ENCODE measurements around the gene PPP1R14C.
"Not testable (repeated sequence)": the region's sequence is repeated elsewhere in the genome, so short reads cannot be mapped to it uniquely, and the experiment has no call there.

Gene PPP1R14C, protein sequence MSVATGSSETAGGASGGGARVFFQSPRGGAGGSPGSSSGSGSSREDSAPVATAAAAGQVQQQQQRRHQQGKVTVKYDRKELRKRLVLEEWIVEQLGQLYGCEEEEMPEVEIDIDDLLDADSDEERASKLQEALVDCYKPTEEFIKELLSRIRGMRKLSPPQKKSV

DNA sequence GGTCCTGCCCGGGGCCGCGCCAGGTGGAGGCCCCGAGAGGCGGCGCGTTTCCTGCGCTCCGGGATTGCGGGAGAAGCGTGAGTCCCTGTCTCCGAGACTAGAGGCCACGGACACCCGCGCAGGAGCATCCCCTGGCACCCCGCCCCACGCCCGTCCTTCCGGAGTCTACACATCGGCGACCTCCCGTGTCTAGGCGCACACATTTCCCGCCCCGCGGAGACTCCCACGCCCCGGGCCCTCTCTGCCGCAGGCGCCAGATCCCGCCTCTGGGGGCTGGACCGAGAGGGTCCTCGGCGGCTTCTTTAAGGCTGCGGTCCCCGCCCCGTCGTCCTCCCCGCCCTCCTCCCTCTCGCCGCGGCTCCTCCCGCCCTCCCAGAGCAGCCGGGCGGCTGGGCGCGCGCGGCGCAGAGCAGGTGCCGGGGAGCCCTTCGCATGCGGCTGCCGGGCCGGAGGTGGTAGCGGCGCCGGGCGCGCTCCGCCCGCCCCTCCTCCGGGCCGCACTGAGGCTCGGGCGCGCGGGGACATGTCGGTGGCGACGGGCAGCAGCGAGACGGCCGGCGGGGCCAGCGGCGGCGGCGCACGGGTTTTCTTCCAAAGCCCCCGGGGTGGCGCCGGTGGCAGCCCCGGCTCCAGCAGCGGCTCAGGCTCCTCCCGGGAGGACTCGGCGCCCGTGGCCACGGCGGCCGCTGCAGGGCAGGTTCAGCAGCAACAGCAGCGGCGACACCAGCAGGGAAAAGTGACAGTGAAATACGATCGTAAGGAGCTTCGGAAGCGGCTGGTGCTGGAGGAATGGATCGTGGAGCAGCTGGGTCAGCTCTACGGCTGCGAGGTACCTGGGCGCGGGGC is at the start of gene PPP1R14C:
TSS of gene PPP1R14C (plus strand) at position 375 of the 846 bp plus-strand sequence. CDS start at position 524, 149 bp downstream.
- DNase-seq, result no peak

DNA sequence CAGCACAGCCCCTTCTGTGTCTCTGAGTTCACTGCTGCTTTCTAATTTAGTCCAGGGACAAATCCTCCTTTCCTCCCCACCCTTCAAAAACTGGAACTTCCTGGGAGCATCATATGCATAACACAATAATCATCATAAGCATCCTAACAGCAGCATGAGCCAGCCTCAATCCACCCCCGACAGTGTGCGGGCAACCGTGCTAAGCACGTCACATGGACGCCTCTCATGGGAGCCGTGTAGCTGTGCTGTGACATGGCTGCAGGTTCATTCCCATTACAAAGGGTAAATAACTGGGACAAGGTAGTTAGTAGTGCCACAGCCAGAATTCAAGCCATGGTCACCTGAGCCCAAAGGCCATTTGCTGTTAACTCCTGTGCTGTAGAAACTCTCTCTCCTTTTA is 49.4 kb upstream of the PPP1R14C start:
- DNase-seq, result no peak

DNA sequence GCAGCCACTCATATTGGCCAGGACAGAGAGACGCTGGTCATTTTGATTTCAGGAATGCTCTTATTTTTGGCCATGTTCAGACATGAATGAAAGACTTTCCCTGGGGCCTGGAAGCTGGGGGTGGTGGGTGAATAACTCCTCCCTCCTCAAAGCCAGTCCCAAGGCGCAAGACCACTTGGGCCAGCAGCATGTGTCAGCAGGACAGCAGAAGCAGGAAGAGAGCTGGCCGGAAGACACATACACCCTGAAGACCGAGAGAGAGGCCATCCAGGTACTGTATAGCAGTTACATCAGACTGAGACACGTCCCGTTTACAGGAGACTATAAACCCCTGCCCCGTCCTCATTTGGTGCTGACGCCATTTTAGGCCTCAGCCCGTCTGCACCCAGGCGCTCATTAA is 44.7 kb upstream of the PPP1R14C start:
- DNase-seq, result no peak

DNA sequence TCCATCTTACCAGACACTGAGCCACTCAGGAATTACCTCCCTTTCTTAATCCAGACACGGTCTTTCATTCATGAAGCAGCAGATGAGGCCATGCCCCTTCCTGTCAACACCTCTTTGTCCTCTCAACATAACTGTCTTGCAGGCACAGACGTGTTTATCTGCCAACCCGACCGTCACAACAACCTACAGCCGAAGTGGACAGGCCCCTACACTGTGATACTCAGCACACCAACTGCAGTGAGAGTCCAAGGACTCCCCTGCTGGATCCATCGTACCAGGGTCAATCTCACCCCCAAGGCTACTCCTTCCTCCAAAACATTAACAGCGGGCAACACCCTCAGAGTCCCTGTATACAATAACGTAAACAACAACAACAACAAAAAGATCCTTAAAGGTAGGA is 43.3 kb upstream of the PPP1R14C start:
- DNase-seq, result no peak

DNA sequence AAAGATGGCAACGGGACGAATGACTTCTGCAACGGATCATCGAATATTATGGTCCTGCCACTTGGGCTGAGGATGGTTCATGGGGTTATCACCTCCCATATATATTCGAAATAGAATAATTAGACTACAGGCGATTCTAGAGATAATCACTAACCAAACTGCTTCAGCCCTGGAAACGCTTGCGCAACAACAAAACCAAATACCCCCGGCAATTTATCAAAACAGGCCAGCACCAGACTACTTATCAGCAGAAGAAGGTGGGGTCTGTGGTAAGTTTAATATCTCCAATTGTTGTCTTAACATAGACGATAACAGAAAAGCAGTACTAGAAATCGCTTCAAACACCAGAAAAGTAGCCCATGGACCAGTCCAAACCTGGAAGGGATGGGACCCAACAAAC is 42.9 kb upstream of the PPP1R14C start:
- DNase-seq, result no peak

DNA sequence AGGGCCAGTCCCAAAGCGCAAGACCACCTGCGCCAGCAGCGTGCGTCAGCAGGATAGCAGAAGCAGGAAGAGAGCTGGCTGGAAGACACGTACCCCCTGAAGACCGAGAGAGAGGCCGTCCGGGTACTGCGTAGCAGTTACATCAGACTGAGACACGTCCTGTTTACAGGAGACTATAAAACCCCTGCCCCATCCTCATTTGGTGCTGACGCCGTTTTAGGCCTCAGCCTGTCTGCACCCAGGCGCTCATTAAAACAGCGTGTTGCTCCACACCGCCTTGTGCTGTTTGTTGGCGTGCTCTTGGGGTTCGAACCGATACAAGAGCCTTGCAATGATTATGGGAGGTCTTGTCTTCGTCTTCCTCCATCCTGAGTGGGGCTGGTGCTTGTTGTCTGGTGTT is 42.1 kb upstream of the PPP1R14C start:
- DNase-seq, result no peak

DNA sequence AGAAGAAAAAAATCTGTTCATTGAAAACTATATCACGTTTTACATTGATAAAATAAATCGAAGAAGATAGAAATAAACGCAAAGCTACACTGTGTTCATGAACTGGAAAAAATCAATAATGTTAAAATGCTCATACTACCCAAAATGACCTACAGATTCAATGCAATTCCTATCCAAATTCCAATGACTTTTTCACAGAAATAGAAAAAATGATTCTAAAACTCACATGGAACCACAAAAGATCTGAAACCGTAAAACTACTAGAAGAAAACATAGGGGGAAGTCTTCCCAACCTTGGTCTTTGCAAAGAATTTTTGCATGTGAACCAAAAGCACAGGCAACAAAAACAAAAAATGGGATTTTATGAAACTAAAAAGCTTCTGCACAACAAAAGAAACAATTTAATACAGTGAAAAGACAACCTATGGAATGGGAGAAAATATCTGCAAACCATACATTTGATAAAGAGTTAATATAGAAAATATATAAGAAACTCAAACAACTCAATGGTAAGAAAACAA is 40.0 kb upstream of the PPP1R14C start:
- DNase-seq, result no peak

DNA sequence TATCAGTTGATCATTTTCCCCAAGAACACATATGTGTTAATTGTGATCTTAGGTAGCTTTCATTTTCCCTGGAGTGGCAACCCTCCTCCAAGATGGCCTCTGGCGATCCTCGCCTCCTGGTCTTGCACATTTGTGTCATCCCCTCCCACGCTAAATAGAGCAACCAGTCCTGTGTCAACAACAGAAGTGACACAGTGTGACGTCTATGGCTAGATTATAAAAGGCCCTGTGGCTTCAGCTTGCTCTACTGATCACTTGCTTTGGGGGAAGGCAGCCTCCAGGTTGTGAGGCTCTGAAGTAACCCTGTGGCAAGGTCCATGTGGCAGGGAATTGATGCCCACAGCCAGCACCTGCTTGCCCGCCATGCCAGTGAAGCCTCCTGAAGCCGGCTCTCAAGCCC is 30.6 kb upstream of the PPP1R14C start:
- DNase-seq, result no peak

DNA sequence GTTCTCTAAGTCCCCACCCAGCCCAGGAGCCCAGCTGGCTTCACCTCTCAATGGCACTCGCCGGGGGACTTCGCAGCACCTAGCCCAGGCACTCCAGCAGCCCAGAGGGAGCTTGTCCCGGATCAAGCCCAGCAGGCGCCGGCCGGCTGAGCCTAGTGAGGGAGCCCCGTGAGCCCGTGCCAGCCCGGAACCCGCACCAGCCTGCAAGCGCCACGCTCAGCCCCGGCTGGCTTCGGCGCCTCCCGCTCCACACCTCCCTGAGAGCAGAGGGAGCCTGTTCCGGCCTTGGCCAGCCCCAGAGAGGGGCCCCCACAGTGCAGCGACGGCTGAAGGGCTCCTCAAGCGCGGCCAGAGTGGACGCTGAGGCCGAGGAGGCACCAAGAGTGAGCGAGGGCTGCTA is 27.1 kb upstream of the PPP1R14C start:
- no peak for DNase-seq

DNA sequence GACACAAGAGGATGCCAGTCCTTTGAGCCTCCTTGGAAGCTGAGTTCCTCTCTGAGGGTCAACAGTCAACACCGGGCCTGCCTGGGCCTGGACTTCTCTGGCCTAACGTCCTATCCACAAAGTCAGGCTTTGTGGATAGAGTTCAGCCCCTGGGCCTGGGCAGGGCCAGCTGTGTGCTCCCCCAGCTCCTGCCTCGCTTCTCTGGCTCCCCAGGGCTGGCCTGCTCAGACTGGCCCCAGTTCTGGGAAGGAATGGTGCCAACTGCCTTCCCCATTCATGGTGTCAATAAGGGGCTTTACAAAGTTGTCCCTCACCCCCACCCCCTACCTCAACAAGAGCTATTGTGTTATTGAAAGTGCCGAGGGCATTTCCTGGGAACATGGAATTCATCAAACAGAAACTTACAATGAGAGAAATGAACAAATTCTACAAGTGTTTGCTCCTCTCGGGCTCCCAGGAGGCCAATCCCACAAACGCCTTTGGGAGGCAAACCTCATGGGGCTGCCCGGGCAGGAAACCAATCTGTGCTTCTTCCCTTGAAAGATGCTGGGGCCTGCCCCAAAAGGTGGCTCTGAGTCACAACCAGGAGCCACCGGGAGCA is 26.5 kb upstream of the PPP1R14C start:
- no peak for DNase-seq

DNA sequence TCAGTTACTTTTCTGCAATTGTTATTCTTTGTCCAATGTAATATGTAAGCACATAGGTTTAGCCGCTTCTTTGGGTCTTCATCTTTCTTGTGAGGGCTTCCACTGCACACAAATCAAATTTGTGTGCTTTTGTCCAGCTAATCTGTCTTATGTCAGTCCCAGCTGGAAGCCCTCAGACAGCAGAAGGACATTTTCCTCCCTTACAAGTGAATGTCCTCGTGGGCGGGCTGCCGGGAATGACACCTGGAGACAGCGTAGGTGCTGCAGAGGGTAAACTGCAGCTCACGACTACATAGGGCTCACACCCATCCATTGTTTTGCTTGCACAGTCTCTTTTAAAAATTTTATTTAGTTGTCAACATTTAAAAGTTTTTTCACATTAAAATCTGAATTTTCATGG is 24.6 kb upstream of the PPP1R14C start:
- DNase-seq, result no peak

DNA sequence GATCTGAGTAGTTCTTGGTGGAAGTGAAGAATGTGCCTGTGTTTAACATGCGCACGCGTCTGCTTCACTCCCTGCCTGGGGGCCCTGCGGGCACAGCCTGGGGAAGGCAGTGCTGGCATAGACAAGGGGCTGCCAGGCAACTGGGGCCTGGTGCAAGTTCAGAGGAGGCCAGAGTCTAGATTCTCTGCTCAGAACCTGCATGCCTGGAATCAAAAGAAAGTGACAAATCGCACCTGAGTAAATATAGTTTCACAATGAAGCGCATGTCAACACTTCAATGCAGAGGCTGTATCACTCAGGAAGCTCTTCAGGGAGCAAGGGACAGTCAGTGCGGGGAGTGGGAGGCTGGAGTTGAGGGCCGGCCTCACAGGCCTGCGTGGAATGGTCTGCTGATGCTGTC is 24.2 kb upstream of the PPP1R14C start:
- DNase-seq, result no peak

DNA sequence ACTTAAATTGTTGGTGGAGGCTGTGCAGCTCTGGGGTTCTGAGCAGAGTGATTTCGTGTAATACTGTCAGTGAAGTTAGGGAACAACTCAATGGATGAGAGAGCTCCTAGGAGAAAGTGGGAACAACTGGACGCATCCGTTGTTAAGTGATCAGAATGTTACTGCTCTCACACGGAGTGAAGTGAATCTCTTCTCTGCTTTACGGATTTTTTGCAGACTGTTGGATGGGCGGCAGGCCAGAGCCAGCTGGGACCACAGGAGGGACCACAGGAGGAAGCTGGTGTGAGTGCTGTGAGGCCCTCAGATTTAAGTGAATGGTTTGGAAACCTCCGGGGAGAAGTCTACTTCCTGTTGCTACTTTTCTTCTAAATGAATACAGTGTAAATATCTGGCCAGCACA is 23.7 kb upstream of the PPP1R14C start:
- no peak for DNase-seq

DNA sequence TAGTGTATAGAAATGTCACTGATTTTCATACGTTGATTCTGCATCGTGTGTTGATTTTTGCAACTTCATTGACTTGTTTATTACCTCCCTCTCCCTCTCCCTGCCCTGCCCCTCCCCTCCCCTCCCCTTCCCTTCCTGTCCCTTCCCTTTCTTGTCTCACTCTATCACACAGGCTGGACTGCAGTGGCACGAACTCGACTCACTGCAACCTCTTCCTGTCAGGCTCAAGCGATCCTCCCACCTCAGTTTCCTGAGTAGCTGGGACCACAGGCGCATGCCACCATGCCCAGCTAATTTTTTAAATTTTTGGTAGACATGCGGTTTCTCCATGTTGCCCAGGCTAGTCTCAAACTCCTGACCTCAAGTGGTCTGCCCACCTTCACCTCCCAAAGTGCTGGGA is 19.2 kb upstream of the PPP1R14C start:
- DNase-seq, result no peak

DNA sequence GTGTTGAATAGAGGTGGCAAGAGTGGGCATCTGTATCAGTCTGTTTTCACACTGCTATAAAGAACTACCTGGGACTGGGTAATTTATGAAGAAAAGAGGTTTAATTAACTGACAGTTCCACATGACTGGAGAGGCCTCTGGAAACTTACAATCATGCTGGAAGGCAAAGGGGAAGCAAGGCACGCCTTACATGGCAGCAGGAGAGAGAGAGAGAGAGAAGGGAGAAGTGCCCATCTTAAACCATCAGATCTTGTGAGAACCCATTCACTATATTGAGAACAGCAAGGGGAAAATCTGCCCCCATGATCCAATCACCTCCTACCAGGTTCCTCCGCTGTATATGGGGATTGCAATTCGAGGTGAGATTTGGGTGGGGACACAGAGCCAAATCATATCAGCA is 18.6 kb upstream of the PPP1R14C start:
- no peak for DNase-seq

DNA sequence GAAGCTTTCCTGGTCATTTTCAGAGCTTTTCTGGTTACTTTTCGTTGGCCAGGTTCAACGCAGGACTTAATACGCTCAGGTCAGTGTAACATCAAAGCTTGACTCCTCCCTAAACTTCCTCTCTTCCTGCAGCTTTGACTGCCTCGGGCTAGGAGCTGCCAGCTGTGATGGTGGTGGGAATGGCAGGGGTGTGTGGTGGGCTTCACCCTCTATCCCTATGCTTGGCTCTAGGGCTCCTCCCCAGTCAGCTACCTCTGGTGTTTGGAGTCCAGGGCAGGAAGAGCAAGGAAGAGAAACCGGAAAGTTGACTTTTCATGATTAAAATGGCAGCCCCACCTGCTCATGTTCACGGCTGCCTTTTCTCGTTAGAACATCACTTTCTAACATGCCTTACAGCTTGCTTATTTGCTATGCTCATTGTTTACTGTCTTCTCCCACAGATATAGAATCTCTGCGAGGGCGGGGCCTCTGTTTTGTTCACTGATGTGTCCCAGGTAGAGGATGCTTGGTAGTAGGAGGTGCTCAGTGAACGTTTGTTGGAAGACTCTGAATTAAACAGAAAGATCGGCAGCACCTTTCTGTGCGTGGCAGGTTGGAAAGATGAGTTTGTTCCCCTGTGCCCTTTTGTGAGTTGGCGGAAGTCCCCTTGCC is 16.1 kb upstream of the PPP1R14C start:
- DNase-seq, result no peak

DNA sequence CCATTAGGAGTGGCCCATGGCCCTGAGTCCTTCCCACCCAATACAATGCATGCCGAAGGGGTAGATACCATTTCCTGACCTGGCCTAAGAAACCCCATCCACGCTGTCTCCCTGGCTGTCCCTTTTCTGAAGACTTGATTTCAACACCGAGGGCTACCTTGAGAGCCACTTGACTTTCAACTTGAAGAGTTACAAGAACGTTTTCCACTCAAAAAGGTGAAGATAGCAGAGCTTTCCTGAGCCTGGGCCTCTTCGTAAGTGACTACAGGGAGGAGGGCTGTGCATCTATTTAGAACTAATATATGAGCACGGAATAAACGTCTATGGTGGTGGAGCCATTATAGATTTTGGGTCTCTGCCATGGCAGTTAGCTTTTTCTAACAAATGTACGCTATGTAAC is 14.4 kb upstream of the PPP1R14C start:
- no peak for DNase-seq

DNA sequence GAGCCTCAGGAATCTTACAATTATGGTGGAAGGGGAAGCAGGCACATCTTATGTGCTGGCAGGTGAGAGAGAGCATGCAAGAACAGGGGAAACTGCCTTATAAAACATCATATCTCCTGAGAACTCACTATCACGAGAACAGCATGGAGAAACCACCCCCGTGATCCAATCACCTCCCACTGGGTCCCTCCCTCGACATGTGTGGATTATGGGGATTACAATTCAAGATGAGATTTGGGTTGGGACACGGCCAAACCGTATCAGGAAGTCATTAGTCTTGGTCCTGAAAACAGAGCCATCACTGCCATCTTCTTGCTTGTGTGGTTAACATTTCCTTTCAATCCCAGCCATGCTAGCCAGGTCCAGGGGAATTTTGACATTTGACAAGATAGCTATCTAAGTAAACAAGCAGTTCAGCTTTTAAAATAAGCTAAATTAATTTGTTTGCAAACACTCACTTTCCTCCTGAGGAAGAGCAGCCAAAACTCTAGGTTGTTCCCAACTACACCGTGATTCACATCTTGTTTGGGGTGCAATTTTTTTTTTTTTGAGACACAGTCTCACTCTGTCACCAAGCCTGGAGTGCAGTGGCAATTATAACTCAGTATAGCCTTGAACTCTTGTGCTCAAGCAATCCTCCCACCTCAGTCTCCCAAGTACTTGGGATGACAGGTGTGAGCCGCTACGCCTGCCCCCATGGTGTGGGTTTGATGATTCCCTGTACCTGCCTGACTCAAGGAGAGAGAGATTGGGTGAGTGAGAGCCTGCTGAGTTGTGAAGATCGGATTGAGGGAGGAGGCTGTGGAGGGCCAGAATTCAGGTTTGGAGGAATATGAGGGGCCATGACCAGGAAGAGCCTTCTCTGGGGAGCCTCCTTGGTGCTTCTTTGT is 13.0 kb upstream of the PPP1R14C start:
- no peak for DNase-seq

DNA sequence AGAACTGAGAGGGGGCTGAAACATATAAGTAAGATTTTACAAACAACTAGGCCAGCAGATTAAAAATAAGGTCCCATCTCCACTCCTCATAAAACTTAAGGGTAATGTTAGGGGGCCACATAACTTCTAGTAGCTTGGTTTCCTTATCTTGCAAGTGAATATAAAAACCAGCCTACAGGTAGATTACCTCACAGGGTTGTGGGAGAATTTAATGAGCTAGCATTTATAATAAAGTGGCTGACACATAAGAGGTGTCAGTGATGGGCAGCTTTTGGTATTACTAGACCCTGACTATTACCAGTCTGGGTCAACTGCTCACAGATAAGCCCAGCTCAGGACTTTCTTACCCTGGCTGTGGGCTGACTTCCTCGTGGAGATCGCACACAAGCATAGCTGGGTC is 9.2 kb upstream of the PPP1R14C start:
- no peak for DNase-seq

DNA sequence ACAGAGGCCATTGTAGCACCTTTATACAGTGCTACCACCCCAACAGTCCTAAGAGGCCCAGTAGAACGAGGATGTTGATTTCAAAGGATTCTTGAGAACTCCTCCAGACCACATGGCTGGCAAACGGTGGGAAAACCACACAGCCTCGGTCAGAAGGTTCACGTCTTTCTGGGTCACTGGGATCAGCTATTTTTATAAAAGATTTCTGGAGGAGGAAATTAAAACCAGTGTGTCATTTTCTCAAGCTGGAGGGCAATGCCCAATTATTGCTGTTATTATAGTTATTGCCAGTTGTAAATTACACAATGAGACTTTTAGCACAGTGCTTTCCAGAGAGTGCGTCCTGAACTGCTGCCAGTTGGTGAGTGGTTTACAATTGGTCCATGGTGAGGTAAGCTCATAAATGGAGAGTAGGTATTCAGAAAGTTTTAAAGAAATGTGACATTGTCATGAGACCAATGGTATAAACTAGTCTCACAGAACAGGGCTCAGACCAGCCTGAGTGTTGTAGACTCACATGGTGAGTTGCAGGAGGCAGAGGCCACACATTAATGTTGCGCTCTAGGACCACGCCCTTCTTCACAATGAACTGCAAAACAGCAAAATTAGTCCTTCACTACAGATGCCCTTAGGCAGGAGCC is 8.4 kb upstream of the PPP1R14C start:
- DNase-seq, result no peak

DNA sequence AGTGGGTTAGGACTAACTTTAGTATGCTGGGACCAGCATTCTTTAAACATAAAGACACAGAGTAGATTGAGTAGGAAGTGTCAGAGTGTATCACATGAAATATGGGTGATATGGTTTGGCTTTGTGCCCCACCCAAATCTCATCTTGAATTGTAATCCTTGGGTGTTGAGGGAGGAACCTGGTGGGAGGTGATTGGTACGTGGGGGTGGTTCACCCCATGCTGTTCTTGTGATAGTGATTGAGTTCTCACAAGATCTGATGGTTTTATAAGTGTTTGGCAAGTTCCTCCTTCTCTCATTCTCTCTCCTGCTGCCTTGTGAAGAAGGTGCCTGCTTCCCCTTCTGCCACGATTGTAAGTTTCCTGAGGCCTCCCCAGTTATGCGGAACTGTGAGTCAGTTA is 5.1 kb upstream of the PPP1R14C start:
- DNase-seq, result not testable (repeated sequence)

DNA sequence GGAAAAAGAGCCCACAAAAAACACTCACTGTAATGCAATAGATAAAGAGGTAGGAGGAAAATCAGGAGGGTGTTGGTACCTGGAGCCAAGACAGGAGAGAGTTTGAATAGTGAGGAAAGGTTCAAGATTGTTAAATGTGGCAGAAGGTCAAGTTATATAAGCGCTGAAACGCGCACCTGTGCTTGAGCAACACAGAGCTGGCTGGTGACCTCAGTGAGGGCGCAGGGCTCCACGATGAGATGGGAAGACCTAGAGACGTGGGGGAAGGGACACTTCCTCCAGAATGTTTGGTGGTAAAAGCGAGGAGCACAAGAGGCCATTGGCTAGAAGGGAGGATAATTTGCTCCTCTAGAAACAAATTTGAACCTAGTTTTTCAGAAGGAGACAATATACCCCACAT is 4.2 kb upstream of the PPP1R14C start:
- no peak for DNase-seq
